Stomach (tissue), 4 donors: Measurements from ENCODE around the gene S100A5.

ENCODE experiments used
- CTCF ChIP-seq, 7 experiments: fragments of 450-650 bp in 4 of 7; fragments of 200-600 bp in 3 of 7; sonication (generic) in 3 of 7; IDR thresholded peaks; one replicate each; pipeline ENCODE4 v1.5.1; 2016 to 2019; ENCODE audit warnings: antibody characterized with exemption in 7 of 7, control low read depth in 2 of 7, mild to moderate bottlenecking in 1 of 7
- EP300 ChIP-seq: sonication (generic); formaldehyde crosslinking; IDR thresholded peaks from one replicate; pipeline ENCODE4 v1.6.1; 2017; ENCODE audit warnings: antibody characterized with exemption
- POLR2A ChIP-seq, 4 donors: fragments of 450-650 bp; IDR thresholded peaks; one replicate each; pipeline ENCODE4 v1.6.1; 2016; ENCODE audit warnings: antibody characterized with exemption in 4 of 4, control low read depth in 2 of 4, mild to moderate bottlenecking in 1 of 4, moderate library complexity in 1 of 4
- POLR2AphosphoS5 ChIP-seq, 3 donors: sonication (generic); formaldehyde crosslinking; IDR thresholded peaks; one replicate each; pipeline ENCODE4 v1.6.1; 2016; ENCODE audit warnings: antibody characterized with exemption in 3 of 3

- TF ChIP-seq EP300 (no peak), POLR2A (IDR thresholded peaks at IDR 0.05) (no peak), CTCF (IDR thresholded peaks at IDR 0.05) (no peak), POLR2AphosphoS5 (IDR thresholded peaks at IDR 0.05) (no peak)
These were observed 2.4 kb downstream of the S100A5 start for GRCh38 chr1:153538315-153538821.
